ENCODE measurements around the gene ERG.

ERG gene

GRCh38 chr21:38503583-38503982, 5.3 kb upstream of the ERG start:
- no peak overlapping the region for H3K4me3 ChIP-seq (ENCODE audit: control insufficient read depth, low read depth, low read length)
- no peak for DNase-seq (ENCODE audit: low read depth)
- TF ChIP-seq, protein P1, sequence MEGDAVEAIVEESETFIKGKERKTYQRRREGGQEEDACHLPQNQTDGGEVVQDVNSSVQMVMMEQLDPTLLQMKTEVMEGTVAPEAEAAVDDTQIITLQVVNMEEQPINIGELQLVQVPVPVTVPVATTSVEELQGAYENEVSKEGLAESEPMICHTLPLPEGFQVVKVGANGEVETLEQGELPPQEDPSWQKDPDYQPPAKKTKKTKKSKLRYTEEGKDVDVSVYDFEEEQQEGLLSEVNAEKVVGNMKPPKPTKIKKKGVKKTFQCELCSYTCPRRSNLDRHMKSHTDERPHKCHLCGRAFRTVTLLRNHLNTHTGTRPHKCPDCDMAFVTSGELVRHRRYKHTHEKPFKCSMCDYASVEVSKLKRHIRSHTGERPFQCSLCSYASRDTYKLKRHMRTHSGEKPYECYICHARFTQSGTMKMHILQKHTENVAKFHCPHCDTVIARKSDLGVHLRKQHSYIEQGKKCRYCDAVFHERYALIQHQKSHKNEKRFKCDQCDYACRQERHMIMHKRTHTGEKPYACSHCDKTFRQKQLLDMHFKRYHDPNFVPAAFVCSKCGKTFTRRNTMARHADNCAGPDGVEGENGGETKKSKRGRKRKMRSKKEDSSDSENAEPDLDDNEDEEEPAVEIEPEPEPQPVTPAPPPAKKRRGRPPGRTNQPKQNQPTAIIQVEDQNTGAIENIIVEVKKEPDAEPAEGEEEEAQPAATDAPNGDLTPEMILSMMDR (IDR thresholded peaks at IDR 0.05; ENCODE audit: control insufficient read depth, insufficient read depth, low read depth, low read length, missing control alignments), result no peak

DNA sequence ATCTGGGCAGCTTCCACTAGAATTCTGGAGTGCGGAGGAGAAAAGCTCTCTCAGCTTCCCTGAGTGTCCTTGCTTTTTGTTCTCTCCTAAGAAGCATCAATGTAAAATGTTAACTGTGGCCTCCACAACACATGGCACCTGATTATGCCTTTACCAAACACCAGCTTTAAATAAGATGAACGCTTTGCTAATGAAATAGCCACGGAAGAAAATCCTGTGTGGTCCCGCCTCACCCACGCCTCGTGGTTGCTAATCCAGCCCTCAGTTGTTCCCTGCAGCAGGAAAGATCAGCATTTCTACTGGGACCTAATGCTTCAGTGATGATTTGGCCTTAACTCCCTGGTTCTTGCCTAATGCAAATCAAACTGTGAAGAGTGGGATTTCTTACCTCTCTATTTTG, 1.8 kb upstream of the ERG start:
- DNase-seq (ENCODE audit: low read depth), result no peak
- no peak overlapping the region for H3K4me3 ChIP-seq (ENCODE audit: control insufficient read depth, low read depth, low read length)
- TF ChIP-seq, protein P1 (IDR thresholded peaks at IDR 0.05; ENCODE audit: control insufficient read depth, insufficient read depth, low read depth, low read length, missing control alignments), result no peak

- no peak for DNase-seq (ENCODE audit: low read depth)
- no peak overlapping the region for H3K4me3 ChIP-seq (ENCODE audit: control insufficient read depth, low read depth, low read length)
- TF ChIP-seq, protein P1 (IDR thresholded peaks at IDR 0.05; ENCODE audit: control insufficient read depth, insufficient read depth, low read depth, low read length, missing control alignments), result no peak
Observed at GRCh38 chr21:38499296-38499695, 1.0 kb upstream of the ERG start.

DNA sequence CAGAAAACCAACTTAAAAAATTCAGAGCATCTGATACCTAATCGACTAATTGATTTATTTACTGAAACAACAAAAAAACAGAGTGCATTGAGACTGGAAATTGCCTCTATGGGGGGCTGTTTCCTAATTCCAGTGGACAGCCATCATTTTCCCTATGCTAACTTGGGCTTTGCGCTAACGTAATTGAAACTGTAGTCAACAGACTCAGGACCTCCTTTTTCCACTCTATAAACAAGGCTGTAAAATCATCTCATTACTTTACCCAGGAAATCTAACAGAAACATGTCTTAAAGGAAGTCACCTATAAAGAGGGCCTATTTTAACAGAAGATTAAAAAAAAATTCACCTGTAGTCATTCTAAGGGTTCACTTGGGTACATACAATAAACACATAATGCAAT, 2.1 kb downstream of the ERG start:
- no peak for DNase-seq (ENCODE audit: low read depth)
- H3K4me3 ChIP-seq (ENCODE audit: control insufficient read depth, low read depth, low read length), result no peak overlapping the region
- TF ChIP-seq, protein P1 (IDR thresholded peaks at IDR 0.05; ENCODE audit: control insufficient read depth, insufficient read depth, low read depth, low read length, missing control alignments), result no peak

- no peak for DNase-seq (ENCODE audit: low read depth)
- TF ChIP-seq, protein P1 (IDR thresholded peaks at IDR 0.05; ENCODE audit: control insufficient read depth, insufficient read depth, low read depth, low read length, missing control alignments), result no peak
- H3K4me3 ChIP-seq (ENCODE audit: control insufficient read depth, low read depth, low read length), result no peak overlapping the region
Observed at GRCh38 chr21:38495696-38496095, 2.6 kb downstream of the ERG start.

GRCh38 chr21:38495242-38495641, 3.0 kb downstream of the ERG start:
- no peak overlapping the region for H3K4me3 ChIP-seq (ENCODE audit: control insufficient read depth, low read depth, low read length)
- TF ChIP-seq, protein P1 (IDR thresholded peaks at IDR 0.05; ENCODE audit: control insufficient read depth, insufficient read depth, low read depth, low read length, missing control alignments), result no peak
- DNase-seq (ENCODE audit: low read depth), result no peak

DNA sequence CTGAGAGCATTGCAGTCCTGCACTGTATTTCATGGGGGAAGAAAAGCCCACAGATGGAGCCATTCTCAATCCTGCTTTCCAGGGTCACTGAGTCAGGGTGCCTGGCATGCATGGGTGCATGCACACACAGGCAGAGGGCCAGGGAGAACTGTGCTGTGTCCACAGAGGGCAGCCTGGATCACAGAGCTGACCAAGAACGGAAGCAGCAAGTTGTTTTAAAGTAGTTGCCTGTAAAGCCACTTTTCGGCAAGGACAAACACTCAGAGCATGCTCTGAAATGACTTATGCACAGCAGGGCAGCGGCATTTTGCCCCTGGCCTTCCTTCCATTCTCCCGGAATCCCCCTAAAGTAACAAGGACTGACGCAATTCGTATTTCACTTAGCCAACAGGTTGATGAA, 3.6 kb downstream of the ERG start:
- DNase-seq (ENCODE audit: low read depth), result no peak
- TF ChIP-seq, protein P1 (IDR thresholded peaks at IDR 0.05; ENCODE audit: control insufficient read depth, insufficient read depth, low read depth, low read length, missing control alignments), result no peak

More for the DNA sequence above, 3.6 kb downstream of the ERG start:
- no peak overlapping the region for H3K4me3 ChIP-seq (ENCODE audit: control insufficient read depth, low read depth, low read length)
